Gastroesophageal sphincter (tissue), 4 donors: Measurements from ENCODE around the gene MRPL55. TPM values are rescaled to one million over a fixed set of nuclear protein-coding genes. Genes with fewer than 3 reads are reported as not detected.

Experiments
- ATAC-seq: fragments of 150-250 bp; one replicate; pipeline ENCODE4 v1.9.1; 2016; ENCODE audit warnings: mild to moderate bottlenecking, moderate library complexity
- H3K27ac ChIP-seq, 4 donors: fragments of 200-600 bp; sonication (generic) in 3 of 4; 1 replicate in 3 of 4; 2 replicates in 1 of 4; pipeline ENCODE4 v1.5.1; 2016 to 2019
- H3K27me3 ChIP-seq: fragments of 200-600 bp; sonication (generic); one replicate; pipeline ENCODE4 v1.5.1; 2019
- H3K36me3 ChIP-seq, 2 donors: fragments of 200-600 bp; sonication (generic); one replicate each; pipeline ENCODE4 v1.5.1; 2019; ENCODE audit warnings: control low read depth in 1 of 2
- H3K4me1 ChIP-seq, 3 donors: fragments of 200-600 bp; sonication (generic); 1 replicate in 2 of 3; 2 replicates in 1 of 3; pipeline ENCODE4 v1.5.1; 2016 to 2019; ENCODE audit warnings: control low read depth in 2 of 3
- H3K4me3 ChIP-seq, 2 donors: fragments of 200-600 bp; sonication (generic); one replicate each; pipeline ENCODE4 v1.5.1; 2019; ENCODE audit warnings: mild to moderate bottlenecking in 1 of 2, moderate library complexity in 1 of 2
- H3K9me3 ChIP-seq, 3 donors: fragments of 200-600 bp; sonication (generic); one replicate each; pipeline ENCODE4 v1.5.1; 2017 to 2019; ENCODE audit warnings: control low read depth in 2 of 3
- CTCF ChIP-seq, 4 experiments: fragments of 200-600 bp in 2 of 4; fragments of 450-650 bp in 2 of 4; sonication (generic) in 1 of 4; IDR thresholded peaks; one replicate each; pipeline ENCODE4 v1.5.1; 2017 to 2019; ENCODE audit warnings: antibody characterized with exemption in 4 of 4, mild to moderate bottlenecking in 2 of 4, moderate library complexity in 2 of 4
- EP300 ChIP-seq: sonication (generic); formaldehyde crosslinking; IDR thresholded peaks from one replicate; pipeline ENCODE4 v1.6.1; 2017; ENCODE audit warnings: antibody characterized with exemption, mild to moderate bottlenecking
- POLR2A ChIP-seq, 2 donors: fragments of 450-650 bp; IDR thresholded peaks; one replicate each; pipeline ENCODE4 v1.6.1; 2017; ENCODE audit warnings: antibody characterized with exemption in 2 of 2, mild to moderate bottlenecking in 2 of 2, moderate library complexity in 1 of 2
- POLR2AphosphoS5 ChIP-seq: sonication (generic); formaldehyde crosslinking; IDR thresholded peaks from one replicate; pipeline ENCODE4 v1.6.1; 2017; ENCODE audit warnings: antibody characterized with exemption
- WGBS, 2 donors: methylation state at CpG; one replicate each; pipeline ENCODE4 v1.1.5; 2018; ENCODE audit warnings: low coverage in 1 of 2; 5-methylcytosine and 5-hydroxymethylcytosine counted together
- total RNA-seq, 4 donors: library from RNA; depleted of rRNA; stranded (reverse); fragments of >200 nt; gene quantifications; one replicate each; pipeline ENCODE4 v1.1.0, GENCODE V29; 2016

MRPL55 gene
- total RNA-seq, 4 donors from 2014 or later, result 50.2 to 394 (median 81.5) TPM

- Histone ChIP-seq H3K9me3 (no peaks in the 10 kb centered on the region), H3K4me1 (peaks cover 3 to 38% (median 13%) of the 10 kb centered on the region in 3 donors), H3K27me3 (no peaks in the 10 kb centered on the region), H3K27ac (peak overlapping the region; percentile 94 to 97 (median 95)), H3K4me3 (peak overlapping the region; percentile 89 to 93), H3K36me3 (peaks cover 0 to 29% of the 10 kb centered on the region in 2 donors)
- WGBS, 2 donors, result 0 to 17% methylated on average over 2 to 3 of the region's 8 CpGs
- ATAC-seq, result no peak
- TF ChIP-seq POLR2A (IDR thresholded peaks at IDR 0.05) (no peak), POLR2AphosphoS5 (no peak), CTCF (IDR thresholded peaks at IDR 0.05) (no peak), EP300 (no peak)
Measured at GRCh38 chr1:228108742-228109072, 392 bp downstream of the MRPL55 start.

GRCh38 chr1:228108055-228108690 is 926 bp downstream of the MRPL55 start:
- no peak for ATAC-seq
- no peak for TF ChIP-seq CTCF (IDR thresholded peaks at IDR 0.05)
- 58 to 65% methylated on average over 5 to 7 of the region's 11 CpGs for WGBS, 2 donors
- Histone ChIP-seq H3K9me3 (no peaks in the 10 kb centered on the region), H3K4me1 (peaks cover 3 to 43% (median 16%) of the 10 kb centered on the region in 3 donors), H3K27me3 (no peaks in the 10 kb centered on the region), H3K27ac (peak overlapping the region; percentile 94 to 97 (median 95)), H3K4me3 (peak overlapping the region; percentile 89 to 93), H3K36me3 (peaks cover 0 to 29% of the 10 kb centered on the region in 2 donors)

- 100% methylated on average over 1 of the region's 19 CpGs; no CpG with 5 or more reads in 1 of the 2 donors for WGBS, 2 donors
- Histone ChIP-seq H3K36me3 (peaks cover 0 to 29% of the 10 kb centered on the region in 2 donors), H3K9me3 (no peaks in the 10 kb centered on the region), H3K4me1 (peaks cover 3 to 43% (median 16%) of the 10 kb centered on the region in 3 donors), H3K27ac (peak overlapping the region in 1 of 4 donors; percentile 94), H3K27me3 (no peaks in the 10 kb centered on the region), H3K4me3 (no peak overlapping the region)
- no peak for ATAC-seq
- no peak for TF ChIP-seq EP300
- TF ChIP-seq CTCF (IDR thresholded peaks at IDR 0.05), result no peak
- no peak for TF ChIP-seq POLR2AphosphoS5
- no peak for TF ChIP-seq POLR2A (IDR thresholded peaks at IDR 0.05)
Measured at GRCh38 chr1:228107636-228108035, 1.5 kb downstream of the MRPL55 start.

GRCh38 chr1:228106800-228107054 is 2.4 kb downstream of the MRPL55 start:
- H3K4me1 ChIP-seq, result peaks cover 3 to 52% (median 22%) of the 10 kb centered on the region in 3 donors
- WGBS, 2 donors, result 75 to 100% methylated on average over 2 to 9 of the region's 9 CpGs
- no peak for ATAC-seq

More at GRCh38 chr1:228106800-228107054, 2.4 kb downstream of the MRPL55 start:
- H3K36me3 ChIP-seq, result peaks cover 0 to 29% of the 10 kb centered on the region in 2 donors
- no peaks in the 10 kb centered on the region for H3K9me3 ChIP-seq
- H3K27ac ChIP-seq, result no peak overlapping the region
- no peak overlapping the region for H3K4me3 ChIP-seq
- no peaks in the 10 kb centered on the region for H3K27me3 ChIP-seq
- TF ChIP-seq CTCF (IDR thresholded peaks at IDR 0.05), result no peak
